ENCODE data around the gene IMPACT.

GRCh38 chr18:24404591-24404990, 21.9 kb upstream of the IMPACT start:
- no peak for TF ChIP-seq CTCF (IDR thresholded peaks at IDR 0.05)
- TF ChIP-seq TCF7L2 (IDR thresholded peaks at IDR 0.05; ENCODE audit: low read depth, low read length), result no peak
- no peak for TF ChIP-seq POLR2AphosphoS5 (IDR thresholded peaks at IDR 0.05; ENCODE audit: low read depth, low read length)
- TF ChIP-seq REST (IDR thresholded peaks at IDR 0.05; ENCODE audit: insufficient read depth in 1 of 2, low read depth in 2 of 2, low read length in 1 of 2), result no peak

Measured in Panc1 (cell line).